ENCODE measurements around the gene PTPN5. TPM values are rescaled to one million over a fixed set of nuclear protein-coding genes. Genes with fewer than 3 reads are reported as not detected.

PTPN5 gene
- total RNA-seq, 4 donors from 2014 or later, result 0.44 to 1.1 (median 0.56) TPM; not detected in 1

GRCh38 chr11:18773681-18774080, 17.9 kb downstream of the PTPN5 start:
- Histone ChIP-seq H3K27me3 (no peaks in the 10 kb centered on the region), H3K36me3 (no peaks in the 10 kb centered on the region), H3K4me1 (no peaks in the 10 kb centered on the region), H3K27ac (no peak overlapping the region), H3K4me3 (replicated peaks in 1 of 3) (no peak overlapping the region), H3K9me3 (no peaks in the 10 kb centered on the region)
- no peak for DNase-seq
- intact Hi-C loops (cut with DNase I), result no loop called here
- no peak for TF ChIP-seq POLR2A (IDR thresholded peaks at IDR 0.05)
- TF ChIP-seq CTCF (IDR thresholded peaks at IDR 0.05), result no peak
- WGBS, 2 donors, result 75 to 80% methylated on average over 3 of the region's 3 CpGs

DNA sequence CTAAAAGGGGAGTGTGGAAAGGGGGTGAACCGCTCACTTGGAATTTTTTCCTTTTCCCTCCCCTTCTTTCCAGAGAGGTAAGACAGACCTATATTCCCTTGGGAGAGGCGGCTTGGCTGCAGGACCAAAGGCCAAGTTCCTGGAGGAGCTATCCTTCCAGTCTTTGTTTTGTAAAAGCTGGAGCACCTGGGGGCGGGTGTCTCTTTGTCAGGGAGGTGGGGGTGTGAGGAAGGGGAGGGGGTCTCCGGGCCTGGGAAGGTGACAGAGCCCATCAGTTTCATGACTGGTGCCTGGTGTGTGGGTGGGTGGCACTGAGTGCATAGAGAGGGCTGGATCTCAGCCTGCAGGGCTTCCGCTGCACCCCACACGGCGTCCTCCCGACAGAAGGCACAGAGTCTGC, 18.5 kb downstream of the PTPN5 start:
- Histone ChIP-seq H3K9me3 (no peaks in the 10 kb centered on the region), H3K36me3 (no peaks in the 10 kb centered on the region), H3K4me1 (no peaks in the 10 kb centered on the region), H3K27ac (no peak overlapping the region), H3K27me3 (no peaks in the 10 kb centered on the region), H3K4me3 (replicated peaks in 1 of 3) (no peak overlapping the region)
- no peak for DNase-seq
- intact Hi-C loops (cut with DNase I), result no loop called here
- TF ChIP-seq POLR2A (IDR thresholded peaks at IDR 0.05) (no peak), CTCF (IDR thresholded peaks at IDR 0.05) (no peak)
- WGBS, 2 donors, result 63 to 68% methylated on average over 8 of the region's 8 CpGs

- intact Hi-C loops (cut with DNase I), result no loop called here
- no peak for DNase-seq
- Histone ChIP-seq H3K4me1 (no peaks in the 10 kb centered on the region), H3K27me3 (no peaks in the 10 kb centered on the region), H3K27ac (no peak overlapping the region), H3K9me3 (no peaks in the 10 kb centered on the region), H3K4me3 (replicated peaks in 1 of 3) (no peak overlapping the region), H3K36me3 (no peaks in the 10 kb centered on the region)
- TF ChIP-seq POLR2A (IDR thresholded peaks at IDR 0.05), result no peak
- TF ChIP-seq CTCF (IDR thresholded peaks at IDR 0.05), result no peak
- 77 to 78% methylated on average over 5 of the region's 5 CpGs for WGBS, 2 donors
Observed at GRCh38 chr11:18772211-18772610, 19.4 kb downstream of the PTPN5 start.

GRCh38 chr11:18771266-18772035, 20.1 kb downstream of the PTPN5 start:
- Histone ChIP-seq H3K4me3 (replicated peaks in 1 of 3) (no peak overlapping the region), H3K9me3 (no peaks in the 10 kb centered on the region), H3K27me3 (no peaks in the 10 kb centered on the region), H3K4me1 (no peaks in the 10 kb centered on the region), H3K27ac (no peak overlapping the region), H3K36me3 (no peaks in the 10 kb centered on the region)
- intact Hi-C loops (cut with DNase I), result no loop called here
- WGBS, 2 donors, result 85 to 88% methylated on average over 13 of the region's 13 CpGs
- DNase-seq, result no peak
- no peak for TF ChIP-seq POLR2A (IDR thresholded peaks at IDR 0.05)
- TF ChIP-seq CTCF (IDR thresholded peaks at IDR 0.05), result no peak

DNA sequence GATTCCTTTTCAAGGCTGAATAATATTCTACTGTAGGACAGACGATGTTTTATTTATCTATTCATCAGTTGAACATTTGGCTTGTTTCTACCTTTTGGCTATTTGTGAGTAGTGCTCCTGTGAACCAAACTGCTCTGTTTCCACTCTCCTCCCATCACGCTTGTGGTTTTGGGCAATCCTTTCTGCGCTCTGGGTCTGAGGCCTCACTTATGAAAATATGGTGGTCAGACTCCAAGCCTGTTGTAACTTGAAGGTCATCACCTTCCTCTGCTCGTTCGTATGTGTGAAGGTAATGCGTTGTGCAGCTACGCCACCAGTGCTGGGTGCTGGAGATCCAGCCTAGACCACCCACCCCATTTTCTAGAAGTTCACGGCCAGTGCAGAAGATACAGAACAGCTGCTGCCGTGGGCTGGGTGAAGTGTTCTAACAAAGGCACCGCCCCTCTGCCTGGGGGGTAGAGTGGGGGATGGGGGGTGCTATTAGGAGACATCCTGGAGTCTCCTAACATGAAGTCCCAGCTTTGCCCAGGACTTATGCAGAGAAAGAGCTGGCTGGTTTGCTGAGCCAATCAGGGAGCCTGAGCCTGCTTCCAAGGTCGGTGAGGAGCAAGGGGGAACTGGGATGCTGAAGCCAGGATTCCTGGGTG, 21.0 kb downstream of the PTPN5 start:
- H3K27ac ChIP-seq, result no peak overlapping the region
- H3K4me1 ChIP-seq, result no peaks in the 10 kb centered on the region
- intact Hi-C loops (cut with DNase I), result no loop called here
- no peak for DNase-seq
- no peak for TF ChIP-seq CTCF (IDR thresholded peaks at IDR 0.05)
- no peak for TF ChIP-seq POLR2A (IDR thresholded peaks at IDR 0.05)
- no peak overlapping the region for H3K4me3 ChIP-seq (replicated peaks in 1 of 3)
- 81% methylated on average over 10 to 11 of the region's 11 CpGs for WGBS, 2 donors
- H3K36me3 ChIP-seq, result no peaks in the 10 kb centered on the region
- H3K27me3 ChIP-seq, result no peaks in the 10 kb centered on the region
- no peaks in the 10 kb centered on the region for H3K9me3 ChIP-seq
